M059J (cell line): ENCODE results near the gene MPDU1. TPM values are rescaled to one million over a fixed set of nuclear protein-coding genes. Genes with fewer than 3 reads are reported as not detected.
A peak's percentile ranks its signal among the peaks of the same experiment; 100 is the strongest.

Source experiments
- DNase-seq: peaks from one replicate; pipeline ENCODE4 v3.0.0-alpha.2; 2012; ENCODE audit warnings: low read depth
- total RNA-seq: library from RNA; depleted of rRNA; stranded (reverse); fragments of >200 nt; shearing (Covaris generic); gene quantifications from 2 replicates; pipeline ENCODE4 v1.2.3, GENCODE V29; 2014; rRNA removed

MPDU1 gene
- 216 and 398 TPM in 2 replicates for total RNA-seq

DNA sequence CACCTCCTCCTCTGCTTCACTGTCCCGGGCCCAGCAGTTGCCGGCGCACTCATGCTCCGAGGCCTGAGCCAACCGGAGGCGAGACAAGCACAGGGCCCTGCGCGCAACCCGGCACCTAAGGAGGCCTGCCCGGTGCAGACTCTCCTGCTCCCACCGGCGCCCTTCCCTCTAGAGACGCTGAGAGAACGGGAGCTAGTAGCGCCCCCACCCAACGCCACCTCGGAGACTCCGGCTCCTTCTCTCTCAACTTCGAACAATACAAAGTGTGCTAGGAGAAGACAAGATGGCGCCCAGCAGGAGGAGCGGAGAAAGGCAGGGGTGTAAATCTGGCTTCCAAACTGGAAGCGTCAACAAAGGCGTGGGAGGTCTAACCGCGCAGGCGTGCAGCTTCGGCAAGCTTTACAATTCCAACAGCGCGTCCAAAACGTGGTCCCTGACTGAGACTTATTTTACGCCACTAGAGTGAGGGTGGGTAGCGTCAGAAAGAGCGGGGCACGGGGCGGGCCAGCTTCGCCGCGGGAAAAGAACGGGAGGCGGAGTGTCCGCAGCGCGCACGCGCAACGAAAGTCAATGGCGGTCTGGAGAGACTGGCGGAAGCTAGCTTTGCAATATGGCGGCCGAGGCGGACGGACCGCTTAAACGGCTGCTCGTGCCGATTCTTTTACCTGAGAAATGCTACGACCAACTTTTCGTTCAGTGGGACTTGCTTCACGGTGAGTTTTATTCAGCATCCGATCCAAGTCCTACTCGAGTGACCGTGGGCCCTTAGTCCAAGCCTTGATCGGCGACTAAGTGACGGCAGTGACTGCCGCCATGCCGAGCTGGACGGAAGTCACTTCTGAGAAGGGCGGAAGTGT lies at the start of gene MPDU1:
TSS of gene MPDU1 (plus strand) at position 600 of the 857 bp plus-strand sequence. CDS start at position 611, 11 bp downstream.
- DNase-seq: peak; percentile 90

DNA sequence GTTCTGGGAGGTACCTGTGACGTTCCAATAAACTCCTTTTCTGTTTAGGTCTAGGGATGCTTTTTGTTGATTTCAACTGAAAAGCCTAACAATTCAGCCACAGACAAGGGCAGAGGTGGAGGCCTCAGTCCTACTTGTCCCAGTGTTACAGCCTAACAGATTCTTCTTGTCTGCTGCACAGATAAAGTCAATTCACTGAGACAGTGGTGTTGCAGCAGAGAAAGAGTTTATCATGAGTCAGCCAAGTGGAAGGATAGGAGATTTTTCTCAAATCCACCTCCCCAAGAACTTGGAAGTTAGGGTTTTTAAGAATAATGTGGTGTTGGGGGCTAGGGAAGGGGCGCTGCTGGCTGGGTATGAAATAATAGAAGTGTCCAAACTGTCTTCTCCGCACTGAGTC lies 45.6 kb upstream of the MPDU1 start:
- DNase-seq: no peak

DNA sequence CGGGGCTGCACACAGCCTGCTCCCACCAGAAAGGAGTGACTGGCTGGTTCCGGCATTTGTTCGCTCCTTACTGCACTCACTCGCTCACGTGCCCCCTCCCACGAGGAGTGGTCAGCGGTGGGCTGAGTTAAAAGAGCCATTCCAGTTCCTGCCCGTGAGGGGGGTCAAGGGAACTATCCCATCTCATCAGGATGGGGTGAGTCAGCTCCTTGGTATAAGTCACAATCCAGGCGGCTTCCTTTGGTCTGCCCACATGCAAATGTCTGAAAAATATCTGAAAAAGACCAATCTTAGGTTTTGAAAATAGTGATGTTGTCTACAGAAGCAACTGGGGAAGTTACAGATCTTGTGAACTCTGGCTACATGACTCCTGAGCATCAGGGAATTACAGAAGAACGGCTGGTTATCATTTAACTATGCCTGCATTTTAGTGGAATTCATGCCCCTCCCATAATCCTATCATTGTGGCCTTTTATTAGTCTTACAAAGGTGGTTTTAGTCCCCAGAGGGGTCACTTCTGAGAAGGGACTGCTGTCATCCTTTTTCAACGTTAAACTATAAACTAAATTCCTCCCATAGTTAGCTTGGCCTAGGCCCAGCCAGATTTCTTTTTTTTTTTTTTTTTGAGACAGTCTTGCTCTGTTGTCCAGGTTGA lies 44.6 kb upstream of the MPDU1 start:
- DNase-seq: peak; percentile 25

DNA sequence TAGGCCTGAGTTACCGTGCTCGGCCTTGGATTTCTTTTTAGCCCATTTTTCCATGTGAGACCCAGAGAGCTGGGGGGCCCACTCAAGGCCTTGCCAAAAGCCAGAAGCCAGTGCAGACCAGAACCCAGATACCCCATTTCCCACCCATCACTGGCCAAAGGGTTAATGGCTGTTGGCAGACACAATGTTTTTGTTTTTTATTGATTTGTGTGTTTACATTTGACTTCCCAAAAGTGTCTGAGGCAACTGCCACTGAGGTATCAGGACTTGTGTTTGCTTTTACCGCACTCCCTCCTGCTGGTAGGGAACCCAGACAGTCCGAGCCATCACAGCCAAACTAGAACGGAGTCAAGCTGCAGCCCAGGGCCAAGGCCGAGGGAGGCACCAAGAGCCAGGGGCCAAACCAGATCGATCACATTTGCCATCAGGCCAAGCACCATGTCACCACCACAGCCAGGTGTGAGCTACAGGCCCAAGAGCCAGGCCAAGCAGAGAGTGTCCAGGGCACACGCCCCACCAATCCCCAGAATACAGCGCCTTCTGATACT lies 42.5 kb upstream of the MPDU1 start:
- no peak for DNase-seq

DNA sequence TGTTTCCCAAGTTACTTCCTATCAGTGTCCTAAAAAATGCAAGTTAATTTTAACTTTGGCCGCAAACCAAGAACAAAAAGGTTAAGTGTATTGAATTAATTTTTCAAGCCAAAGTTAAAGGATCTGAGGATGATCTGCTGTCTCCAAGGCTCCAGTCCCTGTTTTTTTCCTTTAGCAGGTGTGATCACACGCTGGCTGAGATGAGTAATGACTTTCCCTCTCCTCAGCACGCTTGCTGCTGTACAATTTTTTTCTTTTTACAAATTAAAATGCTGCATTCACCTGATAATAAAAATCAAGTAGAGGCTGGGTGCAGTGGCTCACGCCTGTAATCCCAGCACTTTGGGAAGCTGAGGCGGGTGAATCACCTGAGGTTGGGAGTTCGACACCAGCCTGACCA lies 38.7 kb upstream of the MPDU1 start:
- no peak for DNase-seq

DNA sequence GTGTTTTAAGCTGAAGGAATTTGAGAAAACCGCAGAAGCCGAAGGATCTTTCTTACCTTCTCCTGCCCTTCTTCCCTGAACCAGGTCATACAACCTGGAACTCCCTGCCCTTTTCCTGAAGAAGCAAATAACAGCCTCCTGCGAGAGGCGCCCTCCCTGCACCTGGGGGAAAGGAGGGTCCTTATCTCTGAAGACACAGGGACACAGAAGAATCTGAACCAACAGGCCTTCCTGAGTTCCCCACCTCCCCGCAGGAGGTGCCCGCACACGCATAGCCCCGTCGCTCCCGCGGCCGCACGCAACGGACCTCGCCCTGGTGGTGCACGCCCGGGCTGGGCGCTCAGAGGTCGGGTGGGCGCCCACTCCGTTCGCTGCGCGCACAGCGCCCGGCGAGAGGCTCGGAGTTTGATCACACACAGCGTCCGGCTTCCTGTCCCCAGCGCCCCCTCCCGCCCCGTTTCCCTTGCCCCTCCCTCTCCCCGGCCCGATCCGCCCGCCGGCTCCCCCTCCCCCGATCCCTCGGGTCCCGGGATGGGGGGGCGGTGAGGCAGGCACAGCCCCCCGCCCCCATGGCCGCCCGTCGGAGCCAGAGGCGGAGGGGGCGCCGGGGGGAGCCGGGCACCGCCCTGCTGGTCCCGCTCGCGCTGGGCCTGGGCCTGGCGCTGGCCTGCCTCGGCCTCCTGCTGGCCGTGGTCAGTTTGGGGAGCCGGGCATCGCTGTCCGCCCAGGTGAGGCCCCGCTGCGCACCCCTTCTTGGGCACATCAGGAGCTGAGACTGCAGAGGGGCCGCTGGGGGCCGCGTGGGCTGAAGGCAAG lies 34.9 kb upstream of the MPDU1 start, which contains the start of gene TNFSF12:
TSS of gene TNFSF12 (plus strand) at position 474 of the 816 bp plus-strand sequence. CDS start at position 570, 96 bp downstream.
- DNase-seq: peak; percentile 36

DNA sequence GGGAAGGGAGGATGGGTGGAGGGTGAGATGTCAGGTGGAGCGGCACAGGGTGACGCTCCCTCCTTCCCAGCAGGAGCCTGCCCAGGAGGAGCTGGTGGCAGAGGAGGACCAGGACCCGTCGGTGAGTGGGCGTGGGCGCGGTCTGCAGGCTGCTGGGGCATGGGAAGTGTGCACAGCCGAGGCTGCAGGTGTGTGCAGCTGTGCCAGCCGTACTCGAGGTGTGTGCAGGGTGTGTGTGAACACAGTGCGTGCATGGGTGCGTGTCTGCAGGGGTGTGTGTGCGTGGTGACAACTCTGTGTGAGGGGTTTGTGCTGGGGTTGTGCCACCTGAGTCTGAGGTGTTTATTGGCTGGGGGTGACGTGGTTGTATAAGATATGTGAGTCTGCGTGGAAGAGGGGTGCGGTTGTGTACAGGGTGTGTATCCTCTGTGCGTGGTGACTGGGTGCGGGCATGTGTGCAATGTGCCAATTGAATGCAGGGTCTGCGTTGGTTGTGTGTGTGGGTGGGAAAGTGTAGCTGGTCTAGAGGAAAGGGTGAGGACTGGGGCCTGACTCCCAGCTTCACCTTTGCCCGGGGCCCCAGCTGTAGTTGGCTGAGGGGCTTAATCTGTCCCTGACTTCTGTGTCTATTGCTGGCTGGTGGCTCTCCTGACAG lies 34.1 kb upstream of the MPDU1 start:
- no peak for DNase-seq

DNA sequence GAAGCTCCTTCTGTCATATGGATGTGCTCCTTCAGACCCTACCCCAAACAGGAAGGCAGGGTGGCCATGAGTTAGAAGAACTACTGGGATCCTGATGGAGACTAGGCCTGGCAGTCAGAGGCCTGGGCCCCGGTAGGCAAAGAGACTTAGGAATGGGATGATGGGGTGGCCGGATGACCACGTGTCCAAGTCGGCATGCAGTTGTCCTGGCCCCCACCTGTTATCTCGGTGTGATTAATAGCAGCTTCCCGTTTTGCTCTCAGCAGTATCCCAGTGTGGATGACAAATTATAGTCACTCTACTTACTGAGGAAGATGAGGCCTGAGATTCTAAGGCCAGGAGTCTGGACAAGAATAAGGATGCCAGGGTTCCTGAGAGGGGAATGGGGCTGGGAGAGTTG lies 33.3 kb upstream of the MPDU1 start:
- no peak for DNase-seq

DNA sequence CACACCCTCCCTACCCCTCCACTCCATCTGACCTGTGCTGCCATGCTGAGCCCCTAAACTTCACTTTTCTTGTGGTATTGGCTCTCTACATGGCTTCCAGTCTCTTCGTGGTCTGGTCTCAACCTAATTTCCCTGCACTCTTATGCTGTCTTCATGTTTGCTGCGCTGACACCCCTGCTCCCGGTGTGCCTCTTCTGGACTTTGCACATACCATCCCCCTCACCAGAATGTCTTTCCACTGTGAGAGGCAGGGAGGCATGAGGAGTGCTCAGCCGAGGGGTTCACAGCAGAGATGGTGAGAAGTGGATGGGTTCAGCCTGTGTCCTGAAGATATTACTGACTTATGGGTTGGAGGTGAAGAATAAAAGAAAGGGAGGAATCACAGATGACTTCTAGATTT lies 32.3 kb upstream of the MPDU1 start:
- no peak for DNase-seq

DNA sequence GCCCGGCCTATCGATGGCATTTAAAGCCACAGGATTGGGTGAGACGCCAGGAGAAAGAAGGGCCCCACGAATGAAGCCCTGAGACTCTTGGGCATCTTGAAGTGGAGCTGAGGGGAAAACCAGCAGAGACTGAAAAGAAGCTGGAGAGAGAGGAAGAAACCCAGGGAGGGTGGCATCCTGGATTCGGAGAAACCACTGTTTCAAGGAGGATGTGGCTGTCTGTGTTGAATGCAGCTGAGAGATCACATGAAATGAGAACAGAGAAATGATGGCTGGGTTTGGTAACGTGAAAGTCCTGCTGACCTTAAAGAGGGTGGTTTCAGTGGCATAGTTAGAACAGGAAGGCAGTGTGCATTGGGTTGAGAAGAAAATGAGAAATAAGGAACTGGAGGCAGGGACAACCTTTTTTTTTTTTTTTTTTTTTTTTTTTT lies 31.0 kb upstream of the MPDU1 start:
- DNase-seq: no peak

DNA sequence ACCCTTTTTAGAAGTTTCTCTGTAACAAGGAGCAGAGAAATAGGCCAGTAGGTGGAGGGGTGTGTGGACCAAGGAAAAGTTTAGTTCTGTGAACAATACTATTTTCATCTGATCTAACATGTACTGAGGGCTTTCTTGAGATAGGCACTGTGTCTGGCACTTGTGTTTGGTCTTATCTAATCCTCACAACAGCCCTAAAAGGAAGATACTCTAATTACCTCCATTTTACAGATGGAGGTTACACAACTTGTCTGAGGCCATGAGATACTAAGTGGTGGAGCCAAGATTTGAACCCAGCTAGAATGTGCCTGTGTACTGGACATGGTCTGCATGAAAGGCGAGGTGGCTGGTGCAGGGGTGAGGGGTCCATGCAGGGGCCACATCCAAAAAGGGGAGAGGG lies 30.3 kb upstream of the MPDU1 start:
- no peak for DNase-seq

DNA sequence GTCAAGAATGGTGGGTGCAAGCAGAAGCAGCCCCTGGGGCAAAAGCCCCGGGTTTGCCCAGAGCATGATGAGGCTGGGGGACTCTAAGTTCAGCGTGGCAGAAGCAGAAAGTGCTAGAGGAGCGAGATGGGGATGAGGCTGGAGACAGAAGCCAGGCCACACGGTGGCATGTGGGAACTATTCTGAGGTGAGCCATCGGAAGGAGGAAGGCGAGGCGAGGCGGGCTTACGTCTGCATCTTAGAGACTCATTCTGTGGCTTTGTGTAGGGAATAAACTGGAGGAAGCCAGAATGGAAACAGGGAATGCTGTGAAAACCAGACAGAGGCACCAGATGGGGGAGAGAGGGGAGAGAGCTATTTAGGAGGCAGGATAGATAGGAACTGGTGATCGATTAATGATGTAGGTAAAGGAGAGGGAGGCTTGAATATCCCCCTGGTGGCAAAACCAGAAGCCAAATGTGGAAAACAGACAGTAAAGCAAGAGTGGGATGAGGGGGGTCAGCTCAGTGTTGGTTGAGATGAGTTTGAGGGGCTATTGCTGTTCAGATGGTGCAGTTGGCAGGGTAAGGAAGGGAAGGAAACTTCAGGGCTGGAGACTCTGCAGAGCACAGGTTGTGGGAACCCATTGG lies 28.2 kb upstream of the MPDU1 start:
- no peak for DNase-seq

DNA sequence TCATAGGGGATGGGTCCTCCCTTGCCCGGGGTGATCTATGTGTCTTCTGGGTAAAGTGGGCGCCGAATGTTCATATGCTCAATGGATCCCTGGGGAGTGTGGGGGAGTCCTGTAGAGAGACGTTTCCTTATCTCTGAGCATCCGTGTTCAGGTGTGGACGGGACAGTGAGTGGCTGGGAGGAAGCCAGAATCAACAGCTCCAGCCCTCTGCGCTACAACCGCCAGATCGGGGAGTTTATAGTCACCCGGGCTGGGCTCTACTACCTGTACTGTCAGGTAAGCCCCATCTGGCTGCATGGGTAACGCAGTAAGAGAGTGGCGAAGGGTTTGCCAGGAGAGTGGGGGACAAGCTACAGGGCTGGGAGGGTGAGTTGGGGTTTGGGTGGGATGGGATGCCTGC lies 27.0 kb upstream of the MPDU1 start:
- no peak for DNase-seq

DNA sequence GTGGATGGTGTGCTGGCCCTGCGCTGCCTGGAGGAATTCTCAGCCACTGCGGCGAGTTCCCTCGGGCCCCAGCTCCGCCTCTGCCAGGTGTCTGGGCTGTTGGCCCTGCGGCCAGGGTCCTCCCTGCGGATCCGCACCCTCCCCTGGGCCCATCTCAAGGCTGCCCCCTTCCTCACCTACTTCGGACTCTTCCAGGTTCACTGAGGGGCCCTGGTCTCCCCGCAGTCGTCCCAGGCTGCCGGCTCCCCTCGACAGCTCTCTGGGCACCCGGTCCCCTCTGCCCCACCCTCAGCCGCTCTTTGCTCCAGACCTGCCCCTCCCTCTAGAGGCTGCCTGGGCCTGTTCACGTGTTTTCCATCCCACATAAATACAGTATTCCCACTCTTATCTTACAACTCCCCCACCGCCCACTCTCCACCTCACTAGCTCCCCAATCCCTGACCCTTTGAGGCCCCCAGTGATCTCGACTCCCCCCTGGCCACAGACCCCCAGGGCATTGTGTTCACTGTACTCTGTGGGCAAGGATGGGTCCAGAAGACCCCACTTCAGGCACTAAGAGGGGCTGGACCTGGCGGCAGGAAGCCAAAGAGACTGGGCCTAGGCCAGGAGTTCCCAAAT lies 26.4 kb upstream of the MPDU1 start:
- DNase-seq: no peak

DNA sequence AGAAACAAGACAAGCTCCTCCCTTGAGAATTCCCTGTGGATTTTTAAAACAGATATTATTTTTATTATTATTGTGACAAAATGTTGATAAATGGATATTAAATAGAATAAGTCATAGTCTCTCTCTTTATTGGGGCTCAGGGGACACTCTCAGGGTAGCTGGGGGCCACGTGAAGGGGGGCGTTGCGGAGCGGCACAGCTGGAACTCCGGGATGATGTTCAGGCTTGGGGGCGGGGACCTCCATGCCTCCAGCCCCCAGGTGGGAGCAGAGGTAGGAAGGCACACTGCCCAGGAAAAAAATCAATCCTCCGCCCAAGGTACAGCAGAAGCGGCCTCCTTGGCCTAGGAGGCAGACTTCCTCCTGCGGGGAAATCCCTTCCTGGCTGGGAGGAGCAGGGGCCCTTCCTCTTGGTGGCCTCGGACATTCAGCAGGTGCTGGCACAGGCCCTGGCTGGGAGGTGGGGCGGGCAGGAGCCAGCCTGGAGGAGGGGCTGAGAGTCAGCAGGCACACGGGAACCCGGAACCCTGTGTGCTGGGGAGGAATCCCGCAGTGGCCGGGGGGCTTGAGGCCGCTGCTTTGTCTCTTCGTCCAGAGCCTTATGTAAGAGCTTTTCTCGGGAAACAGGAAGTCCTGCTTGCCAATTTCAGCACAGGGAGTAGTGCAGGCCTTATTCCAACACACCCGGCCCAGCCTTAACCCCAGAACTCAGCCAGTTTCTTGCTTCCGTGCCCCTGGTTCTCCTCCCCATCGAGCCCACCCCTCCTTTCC lies 25.7 kb upstream of the MPDU1 start:
- DNase-seq: peak; percentile 69

DNA sequence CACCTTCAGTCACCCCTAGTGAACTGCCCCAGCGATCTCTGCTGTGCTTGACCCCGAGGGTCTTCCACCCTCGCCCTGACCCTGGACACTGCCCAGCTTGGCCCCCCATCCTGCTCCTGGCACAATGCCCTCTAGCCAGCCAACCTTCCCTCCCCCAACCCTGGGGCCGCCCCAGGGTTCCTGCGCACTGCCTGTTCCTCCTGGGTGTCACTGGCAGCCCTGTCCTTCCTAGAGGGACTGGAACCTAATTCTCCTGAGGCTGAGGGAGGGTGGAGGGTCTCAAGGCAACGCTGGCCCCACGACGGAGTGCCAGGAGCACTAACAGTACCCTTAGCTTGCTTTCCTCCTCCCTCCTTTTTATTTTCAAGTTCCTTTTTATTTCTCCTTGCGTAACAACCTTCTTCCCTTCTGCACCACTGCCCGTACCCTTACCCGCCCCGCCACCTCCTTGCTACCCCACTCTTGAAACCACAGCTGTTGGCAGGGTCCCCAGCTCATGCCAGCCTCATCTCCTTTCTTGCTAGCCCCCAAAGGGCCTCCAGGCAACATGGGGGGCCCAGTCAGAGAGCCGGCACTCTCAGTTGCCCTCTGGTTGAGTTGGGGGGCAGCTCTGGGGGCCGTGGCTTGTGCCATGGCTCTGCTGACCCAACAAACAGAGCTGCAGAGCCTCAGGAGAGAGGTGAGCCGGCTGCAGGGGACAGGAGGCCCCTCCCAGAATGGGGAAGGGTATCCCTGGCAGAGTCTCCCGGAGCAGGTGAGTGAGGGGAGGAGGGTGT lies 24.9 kb upstream of the MPDU1 start, which contains the start of gene TNFSF13:
TSS of gene TNFSF13 (plus strand) at position 207 of the 776 bp plus-strand sequence. CDS start at position 497, 290 bp downstream.
- no peak for DNase-seq

DNA sequence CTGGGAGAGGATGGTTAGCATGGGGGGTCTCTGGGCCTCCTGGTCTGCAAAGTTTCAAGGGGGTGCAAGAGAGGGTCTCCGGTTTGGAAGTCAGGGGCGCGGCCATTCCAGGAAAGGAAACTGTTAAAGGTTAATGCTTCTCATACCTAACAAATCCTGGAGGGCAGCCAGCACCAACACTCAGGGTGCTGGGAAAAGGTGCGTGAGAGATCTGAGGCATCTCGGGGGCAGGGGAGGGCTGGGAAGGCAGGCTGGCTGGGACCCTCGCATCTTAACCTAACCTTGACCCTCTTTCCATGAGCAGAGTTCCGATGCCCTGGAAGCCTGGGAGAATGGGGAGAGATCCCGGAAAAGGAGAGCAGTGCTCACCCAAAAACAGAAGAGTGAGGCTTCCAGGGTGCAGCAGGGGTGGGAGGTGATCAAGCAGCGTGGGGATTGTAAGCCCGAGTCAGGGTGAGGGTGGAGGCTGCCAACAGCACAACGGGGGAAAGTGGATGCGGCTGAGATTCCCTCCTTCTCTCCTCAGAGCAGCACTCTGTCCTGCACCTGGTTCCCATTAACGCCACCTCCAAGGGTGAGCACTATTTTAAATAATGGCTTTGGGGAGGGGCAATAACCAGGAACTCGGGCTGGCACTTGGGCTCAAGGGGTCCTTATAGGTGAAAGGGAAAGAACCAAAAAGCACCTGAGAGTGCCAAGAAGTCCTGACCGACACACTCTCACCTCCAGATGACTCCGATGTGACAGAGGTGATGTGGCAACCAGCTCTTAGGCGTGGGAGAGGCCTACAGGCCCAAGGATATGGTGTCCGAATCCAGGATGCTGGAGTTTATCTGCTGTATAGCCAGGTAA lies 24.1 kb upstream of the MPDU1 start:
- no peak for DNase-seq
